Vagina (tissue), 2 donors: ENCODE data around the gene BNC2. TPM values are rescaled to one million over a fixed set of nuclear protein-coding genes. Genes with fewer than 3 reads are reported as not detected.

Experiments
- DNase-seq, 2 donors: peaks; one replicate each; pipeline ENCODE4 v3.0.0-alpha.2; 2017; ENCODE audit errors: extremely low spot score in 2 of 2
- H3K27ac ChIP-seq: fragments of 200-600 bp; sonication (generic); one replicate; pipeline ENCODE4 v1.5.1; 2019
- H3K27me3 ChIP-seq: fragments of 200-600 bp; sonication (generic); one replicate; pipeline ENCODE4 v1.5.1; 2019
- H3K36me3 ChIP-seq, 2 donors: fragments of 200-600 bp; sonication (generic); one replicate each; pipeline ENCODE4 v1.5.1; 2017 to 2019
- H3K4me1 ChIP-seq: fragments of 200-600 bp; sonication (generic); one replicate; pipeline ENCODE4 v1.5.1; 2019
- H3K4me3 ChIP-seq, 2 donors: fragments of 200-600 bp; sonication (generic); 1 replicate in 1 of 2; 2 replicates in 1 of 2; pipeline ENCODE4 v1.5.1; 2016 to 2019
- H3K9me3 ChIP-seq: fragments of 200-600 bp; sonication (generic); one replicate; pipeline ENCODE4 v1.5.1; 2019
- POLR2A ChIP-seq, 2 donors: fragments of 450-650 bp; IDR thresholded peaks; one replicate each; pipeline ENCODE4 v1.6.1; 2017; ENCODE audit warnings: antibody characterized with exemption in 2 of 2, mild to moderate bottlenecking in 2 of 2, moderate library complexity in 2 of 2
- POLR2AphosphoS5 ChIP-seq, 2 donors: sonication (generic); formaldehyde crosslinking; IDR thresholded peaks; one replicate each; pipeline ENCODE4 v1.9.0; 2017; ENCODE audit warnings: antibody characterized with exemption in 2 of 2, mild to moderate bottlenecking in 2 of 2, low read depth in 1 of 2; ENCODE audit not compliant: insufficient read depth in 1 of 2
- intact Hi-C: fragments of 100-400 bp; cut with DNase I; formaldehyde crosslinking; loops from one replicate; pipeline ENCODE4 v1.15.1; 2023
- total RNA-seq: library from RNA; depleted of rRNA; stranded (reverse); fragments of >200 nt; gene quantifications from one replicate; pipeline ENCODE4 v1.2.3, GENCODE V29; 2016
- TF ChIP-seq, protein P1 (sequence below), 3 experiments: fragments of 450-650 bp in 2 of 3; fragments of 200-600 bp in 1 of 3; sonication (generic) in 1 of 3; IDR thresholded peaks; one replicate each; pipeline ENCODE4 v1.5.1; 2017 to 2019; ENCODE audit warnings: antibody characterized with exemption in 3 of 3, mild to moderate bottlenecking in 2 of 3, moderate library complexity in 2 of 3

BNC2 gene
- total RNA-seq, 1 donor from 2014 or later: 33.9 TPM

DNA sequence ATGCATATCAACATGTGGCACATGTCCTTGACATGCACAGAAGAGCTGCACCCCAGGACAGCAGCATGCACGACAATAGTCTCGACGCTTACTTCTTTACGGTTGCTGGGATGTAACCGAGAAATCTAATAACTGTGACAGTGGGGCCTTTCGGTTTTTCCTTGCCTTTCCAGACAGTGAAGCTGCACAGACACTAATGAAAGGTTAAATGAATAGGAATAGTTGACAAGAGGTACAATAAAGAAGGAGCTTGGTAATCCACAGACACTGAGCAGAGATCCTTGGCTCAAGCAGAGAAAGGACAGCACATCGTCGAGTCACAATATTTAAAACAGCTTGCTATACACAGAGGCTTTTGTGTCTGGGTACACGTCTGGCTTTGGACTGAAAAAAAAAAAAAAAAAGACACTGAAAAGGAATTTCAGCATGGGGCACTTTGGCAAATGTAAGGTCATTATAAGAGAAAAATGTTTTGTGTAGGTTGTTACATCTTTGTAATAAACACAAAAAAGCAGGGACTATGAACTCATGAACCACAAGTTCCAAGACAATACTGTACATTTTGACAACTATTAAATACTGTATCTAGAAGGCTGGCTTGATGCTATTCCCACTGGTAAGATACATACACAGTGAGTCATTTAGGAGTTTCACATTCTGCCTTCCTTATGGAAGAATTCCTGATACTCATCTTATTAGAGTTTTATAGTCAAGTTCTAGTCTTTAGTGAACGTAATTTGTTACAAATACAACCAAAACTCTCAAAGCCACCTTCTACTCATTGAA lies 5.6 kb downstream of the BNC2 start:
- DNase-seq: no peak
- intact Hi-C loops: loop anchor here (5.0 to 10.0 kb wide), 2 partner anchors 148 to 670 kb away; no protein-coding TSS in a partner anchor
- H3K9me3 ChIP-seq: no peaks in the 10 kb centered on the region
- H3K36me3 ChIP-seq: no peaks in the 10 kb centered on the region
- TF ChIP-seq, protein P1, sequence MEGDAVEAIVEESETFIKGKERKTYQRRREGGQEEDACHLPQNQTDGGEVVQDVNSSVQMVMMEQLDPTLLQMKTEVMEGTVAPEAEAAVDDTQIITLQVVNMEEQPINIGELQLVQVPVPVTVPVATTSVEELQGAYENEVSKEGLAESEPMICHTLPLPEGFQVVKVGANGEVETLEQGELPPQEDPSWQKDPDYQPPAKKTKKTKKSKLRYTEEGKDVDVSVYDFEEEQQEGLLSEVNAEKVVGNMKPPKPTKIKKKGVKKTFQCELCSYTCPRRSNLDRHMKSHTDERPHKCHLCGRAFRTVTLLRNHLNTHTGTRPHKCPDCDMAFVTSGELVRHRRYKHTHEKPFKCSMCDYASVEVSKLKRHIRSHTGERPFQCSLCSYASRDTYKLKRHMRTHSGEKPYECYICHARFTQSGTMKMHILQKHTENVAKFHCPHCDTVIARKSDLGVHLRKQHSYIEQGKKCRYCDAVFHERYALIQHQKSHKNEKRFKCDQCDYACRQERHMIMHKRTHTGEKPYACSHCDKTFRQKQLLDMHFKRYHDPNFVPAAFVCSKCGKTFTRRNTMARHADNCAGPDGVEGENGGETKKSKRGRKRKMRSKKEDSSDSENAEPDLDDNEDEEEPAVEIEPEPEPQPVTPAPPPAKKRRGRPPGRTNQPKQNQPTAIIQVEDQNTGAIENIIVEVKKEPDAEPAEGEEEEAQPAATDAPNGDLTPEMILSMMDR (IDR thresholded peaks at IDR 0.05): no peak
- TF ChIP-seq POLR2AphosphoS5 (IDR thresholded peaks at IDR 0.05; ENCODE audit: insufficient read depth in 1 of 2, low read depth in 1 of 2) (no peak), POLR2A (IDR thresholded peaks at IDR 0.05) (no peak)
- peak overlapping the region; percentile 35 for H3K27ac ChIP-seq
- H3K4me3 ChIP-seq: no peak overlapping the region
- H3K4me1 ChIP-seq: peaks cover 60% of the 10 kb centered on the region
- no peaks in the 10 kb centered on the region for H3K27me3 ChIP-seq

DNA sequence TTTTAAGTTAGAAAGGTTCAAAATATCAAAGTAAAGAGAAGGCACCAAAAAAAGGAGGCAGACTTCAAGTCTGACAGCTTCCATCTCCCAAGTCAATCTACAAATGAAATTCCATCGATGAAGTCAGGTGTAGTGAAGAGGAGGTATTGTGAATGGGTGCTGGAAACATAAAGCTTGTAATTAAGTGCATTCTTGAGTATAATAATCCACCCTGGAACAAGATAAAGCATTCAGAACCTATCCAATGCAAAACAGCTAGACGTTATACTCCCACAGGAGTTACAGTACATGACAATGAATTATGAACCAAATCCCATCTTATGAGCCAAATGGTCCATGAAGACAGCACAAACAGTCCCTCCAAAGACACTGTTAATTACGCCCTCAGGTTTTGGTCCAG lies 22.3 kb downstream of the BNC2 start:
- no peak for DNase-seq
- Histone ChIP-seq H3K27ac (no peak overlapping the region), H3K4me1 (no peaks in the 10 kb centered on the region), H3K27me3 (no peaks in the 10 kb centered on the region), H3K9me3 (no peaks in the 10 kb centered on the region), H3K4me3 (no peak overlapping the region), H3K36me3 (no peaks in the 10 kb centered on the region)
- TF ChIP-seq POLR2A (IDR thresholded peaks at IDR 0.05): no peak
- no peak for TF ChIP-seq POLR2AphosphoS5 (IDR thresholded peaks at IDR 0.05; ENCODE audit: insufficient read depth in 1 of 2, low read depth in 1 of 2)
- TF ChIP-seq, protein P1 (IDR thresholded peaks at IDR 0.05): no peak
- intact Hi-C loops: no loop called here

DNA sequence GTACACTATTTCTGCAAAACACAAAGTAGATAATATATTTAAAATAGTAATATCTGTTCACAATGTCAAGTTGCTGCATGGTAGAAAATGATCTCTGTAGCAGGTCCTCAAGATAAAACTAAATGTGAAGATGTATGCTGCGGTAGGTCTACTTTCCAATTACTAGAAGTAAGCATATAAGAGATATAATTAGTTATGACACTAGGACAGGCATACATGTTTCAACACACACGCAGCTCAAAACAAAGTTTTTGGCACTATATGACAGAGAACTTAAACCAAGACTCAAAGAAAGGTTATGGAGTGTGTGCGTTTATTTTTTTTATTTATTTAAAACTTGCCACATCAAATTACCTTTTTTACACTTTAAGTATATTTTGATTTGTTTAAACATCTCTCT lies 23.5 kb downstream of the BNC2 start:
- no peaks in the 10 kb centered on the region for H3K9me3 ChIP-seq

DNA sequence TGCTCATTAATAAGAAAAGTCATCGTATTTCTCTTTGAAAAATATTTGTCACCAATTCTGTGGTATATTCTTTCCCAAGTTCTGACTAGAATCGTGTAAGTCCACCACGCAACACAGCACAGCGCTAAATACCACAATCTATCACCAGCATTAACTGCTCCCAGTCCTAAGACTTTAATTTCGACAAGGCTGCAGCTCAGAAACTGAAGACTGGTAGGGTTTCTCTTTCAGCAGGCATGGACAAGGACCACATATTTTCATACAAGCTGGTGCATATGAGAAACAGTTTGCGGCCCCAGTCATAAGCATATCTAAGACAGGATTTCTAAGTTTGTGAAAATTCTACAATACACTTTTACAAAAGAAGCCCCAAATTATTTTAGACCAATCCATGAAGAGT lies 24.1 kb downstream of the BNC2 start:
- Histone ChIP-seq H3K27me3 (no peaks in the 10 kb centered on the region), H3K4me1 (no peaks in the 10 kb centered on the region), H3K36me3 (no peaks in the 10 kb centered on the region), H3K4me3 (no peak overlapping the region), H3K9me3 (no peaks in the 10 kb centered on the region), H3K27ac (no peak overlapping the region)
- DNase-seq: no peak
- intact Hi-C loops: no loop called here
- no peak for TF ChIP-seq POLR2AphosphoS5 (IDR thresholded peaks at IDR 0.05; ENCODE audit: insufficient read depth in 1 of 2, low read depth in 1 of 2)
- no peak for TF ChIP-seq POLR2A (IDR thresholded peaks at IDR 0.05)
- TF ChIP-seq, protein P1 (IDR thresholded peaks at IDR 0.05): no peak

More for the DNA sequence above, 23.5 kb downstream of the BNC2 start:
- TF ChIP-seq, protein P1 (IDR thresholded peaks at IDR 0.05): no peak
- TF ChIP-seq POLR2AphosphoS5 (IDR thresholded peaks at IDR 0.05; ENCODE audit: insufficient read depth in 1 of 2, low read depth in 1 of 2) (no peak), POLR2A (IDR thresholded peaks at IDR 0.05) (no peak)
- H3K36me3 ChIP-seq: no peaks in the 10 kb centered on the region
- no peaks in the 10 kb centered on the region for H3K27me3 ChIP-seq
- no peak for DNase-seq
- no peaks in the 10 kb centered on the region for H3K4me1 ChIP-seq
- intact Hi-C loops: no loop called here
- no peak overlapping the region for H3K4me3 ChIP-seq
- H3K27ac ChIP-seq: no peak overlapping the region

DNA sequence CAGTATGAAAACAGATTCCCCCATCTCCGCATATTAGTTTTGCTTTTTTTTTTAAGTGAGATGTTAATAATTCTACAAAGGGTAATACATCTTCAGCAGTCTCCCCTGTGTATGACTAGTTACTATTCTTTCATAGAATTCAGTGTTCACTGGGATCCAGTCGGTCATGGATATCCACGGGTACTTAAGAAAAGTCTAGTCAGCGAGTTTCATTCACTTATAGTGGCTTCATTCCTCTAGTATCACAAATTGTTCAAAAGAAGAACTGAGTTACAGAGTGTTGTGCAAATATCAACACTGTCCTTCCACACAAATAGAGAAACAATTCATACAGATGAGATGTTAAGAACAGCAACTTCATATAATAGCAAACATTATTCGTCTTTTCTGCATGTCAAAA lies 35.7 kb downstream of the BNC2 start:
- H3K4me1 ChIP-seq: peaks cover 4% of the 10 kb centered on the region
- TF ChIP-seq POLR2AphosphoS5 (IDR thresholded peaks at IDR 0.05; ENCODE audit: insufficient read depth in 1 of 2, low read depth in 1 of 2) (no peak), POLR2A (IDR thresholded peaks at IDR 0.05) (no peak)
- TF ChIP-seq, protein P1 (IDR thresholded peaks at IDR 0.05): no peak
- no peaks in the 10 kb centered on the region for H3K27me3 ChIP-seq
- no peak overlapping the region for H3K27ac ChIP-seq
- H3K36me3 ChIP-seq: no peaks in the 10 kb centered on the region
- DNase-seq: no peak
- intact Hi-C loops: no loop called here
- no peaks in the 10 kb centered on the region for H3K9me3 ChIP-seq
- H3K4me3 ChIP-seq: no peak overlapping the region
